Peyer's patch (tissue), 4 donors: ENCODE data around the gene URI1. TPM values are rescaled to one million over a fixed set of nuclear protein-coding genes. Genes with fewer than 3 reads are reported as not detected.
"Not testable (repeated sequence)": the region's sequence is repeated elsewhere in the genome, so short reads cannot be mapped to it uniquely, and the experiment has no call there.

Source experiments
- DNase-seq, 3 donors: peaks; one replicate each; pipeline ENCODE4 v3.0.0-alpha.2; 2017 to 2019
- H3K27ac ChIP-seq, 4 donors: fragments of 200-600 bp; sonication (generic); one replicate each; pipeline ENCODE4 v1.5.1; 2016 to 2019
- H3K27me3 ChIP-seq, 2 donors: fragments of 200-600 bp; sonication (generic); one replicate each; pipeline ENCODE4 v1.5.1; 2019
- H3K36me3 ChIP-seq, 3 donors: fragments of 200-600 bp; sonication (generic); one replicate each; pipeline ENCODE4 v1.5.1; 2016 to 2019
- H3K4me1 ChIP-seq, 4 donors: fragments of 200-600 bp; sonication (generic); one replicate each; pipeline ENCODE4 v1.5.1; 2016 to 2019
- H3K4me3 ChIP-seq, 4 donors: fragments of 200-600 bp; sonication (generic); 1 replicate in 3 of 4; 2 replicates in 1 of 4; pipeline ENCODE4 v1.5.1; 2016 to 2019; ENCODE audit warnings: mild to moderate bottlenecking in 1 of 4
- H3K9me3 ChIP-seq, 4 donors: fragments of 200-600 bp; sonication (generic); one replicate each; pipeline ENCODE4 v1.5.1; 2016 to 2019; ENCODE audit warnings: mild to moderate bottlenecking in 1 of 4
- CTCF ChIP-seq, 6 experiments: fragments of 450-650 bp in 4 of 6; fragments of 200-600 bp in 2 of 6; sonication (generic) in 1 of 6; IDR thresholded peaks; one replicate each; pipeline ENCODE4 v1.5.1; 2017 to 2019; ENCODE audit warnings: antibody characterized with exemption in 6 of 6, mild to moderate bottlenecking in 3 of 6, moderate library complexity in 1 of 6
- POLR2A ChIP-seq, 2 donors: fragments of 450-650 bp; IDR thresholded peaks; one replicate each; pipeline ENCODE4 v1.5.1; 2017; ENCODE audit warnings: antibody characterized with exemption in 2 of 2, mild to moderate bottlenecking in 2 of 2, moderate library complexity in 2 of 2
- total RNA-seq, 4 donors: library from RNA; depleted of rRNA; stranded (reverse); fragments of >200 nt; gene quantifications; one replicate each; pipeline ENCODE4 v1.1.0, GENCODE V29; 2016

URI1 gene
- total RNA-seq, 4 donors from 2014 or later: 28.4 to 98.2 (median 37.8) TPM

- Histone ChIP-seq H3K4me1 (no peaks in the 10 kb centered on the region), H3K9me3 (no peaks in the 10 kb centered on the region), H3K36me3 (no peaks in the 10 kb centered on the region), H3K27me3 (no peaks in the 10 kb centered on the region), H3K4me3 (no peak overlapping the region), H3K27ac (no peak overlapping the region)
- TF ChIP-seq CTCF (IDR thresholded peaks at IDR 0.05) (no peak), POLR2A (IDR thresholded peaks at IDR 0.05) (no peak)
- no peak for DNase-seq
These were observed 94.4 kb downstream of the URI1 start for GRCh38 chr19:30036154-30037129.

GRCh38 chr19:30037835-30038234 is 95.8 kb downstream of the URI1 start:
- H3K9me3 ChIP-seq: no peaks in the 10 kb centered on the region

GRCh38 chr19:30041931-30042330 is 99.9 kb downstream of the URI1 start:
- not testable (repeated sequence) for H3K36me3 ChIP-seq, H3K9me3 ChIP-seq, DNase-seq, H3K27ac ChIP-seq, H3K4me1 ChIP-seq, H3K27me3 ChIP-seq, H3K4me3 ChIP-seq

More at GRCh38 chr19:30037835-30038234, 95.8 kb downstream of the URI1 start:
- H3K4me1 ChIP-seq: no peaks in the 10 kb centered on the region
- H3K36me3 ChIP-seq: no peaks in the 10 kb centered on the region
- no peaks in the 10 kb centered on the region for H3K27me3 ChIP-seq
- no peak overlapping the region for H3K4me3 ChIP-seq
- DNase-seq: no peak
- TF ChIP-seq CTCF (IDR thresholded peaks at IDR 0.05): no peak
- no peak for TF ChIP-seq POLR2A (IDR thresholded peaks at IDR 0.05)
- H3K27ac ChIP-seq: no peak overlapping the region

- not testable (repeated sequence) for H3K27me3 ChIP-seq, H3K4me3 ChIP-seq, H3K27ac ChIP-seq, DNase-seq, H3K4me1 ChIP-seq, H3K36me3 ChIP-seq, H3K9me3 ChIP-seq
These were observed 101.0 kb downstream of the URI1 start for GRCh38 chr19:30043008-30043407.

GRCh38 chr19:30044273-30045248 is 102.5 kb downstream of the URI1 start:
- no peak overlapping the region for H3K4me3 ChIP-seq
- no peaks in the 10 kb centered on the region for H3K4me1 ChIP-seq
- H3K27me3 ChIP-seq: no peaks in the 10 kb centered on the region
- no peak for DNase-seq
- TF ChIP-seq CTCF (IDR thresholded peaks at IDR 0.05) (no peak), POLR2A (IDR thresholded peaks at IDR 0.05) (no peak)
- H3K9me3 ChIP-seq: no peaks in the 10 kb centered on the region
- H3K27ac ChIP-seq: no peak overlapping the region
- no peaks in the 10 kb centered on the region for H3K36me3 ChIP-seq

GRCh38 chr19:30046522-30046921 is 104.5 kb downstream of the URI1 start:
- H3K4me3 ChIP-seq: no peak overlapping the region
- TF ChIP-seq CTCF (IDR thresholded peaks at IDR 0.05) (peak in 3 of 6 experiments; percentile 6 to 32 (median 10)), POLR2A (IDR thresholded peaks at IDR 0.05) (no peak)
- H3K9me3 ChIP-seq: no peaks in the 10 kb centered on the region
- no peak overlapping the region for H3K27ac ChIP-seq
- DNase-seq: no peak
- H3K4me1 ChIP-seq: no peaks in the 10 kb centered on the region
- no peaks in the 10 kb centered on the region for H3K36me3 ChIP-seq
- H3K27me3 ChIP-seq: no peaks in the 10 kb centered on the region
